ENCODE data around the gene DPYSL3. TPM values are rescaled to one million over a fixed set of nuclear protein-coding genes. Genes with fewer than 3 reads are reported as not detected.

The DPYSL3 gene
- total RNA-seq, 2 donors from 2014 or later: 161 to 255 TPM

GRCh38 chr5:147464211-147464610 is 45.7 kb downstream of the DPYSL3 start:
- Histone ChIP-seq H3K9me3 (no peaks in the 10 kb centered on the region), H3K4me1 (ENCODE audit: control insufficient read depth in 1 of 2, low read depth in 2 of 2) (peaks cover 0 to 27% of the 10 kb centered on the region in 2 donors), H3K36me3 (no peaks in the 10 kb centered on the region), H3K4me3 (no peak overlapping the region), H3K27ac (no peak overlapping the region), H3K27me3 (replicated peaks; ENCODE audit: insufficient read depth) (no peaks in the 10 kb centered on the region)
- peak; percentile 42 for TF ChIP-seq CTCF (IDR thresholded peaks at IDR 0.05)
- ATAC-seq (ENCODE audit: insufficient number of reproducible peaks, low FRiP score, low read depth) (no peak), DNase-seq (ENCODE audit: low spot score) (no peak)

- Histone ChIP-seq H3K27me3 (replicated peaks; ENCODE audit: insufficient read depth) (no peaks in the 10 kb centered on the region), H3K36me3 (no peaks in the 10 kb centered on the region), H3K4me3 (no peak overlapping the region), H3K9me3 (no peaks in the 10 kb centered on the region), H3K27ac (no peak overlapping the region), H3K4me1 (ENCODE audit: control insufficient read depth in 1 of 2, low read depth in 2 of 2) (peaks cover 0 to 24% of the 10 kb centered on the region in 2 donors)
- no peak for ATAC-seq (ENCODE audit: insufficient number of reproducible peaks, low FRiP score, low read depth)
- no peak for TF ChIP-seq CTCF (IDR thresholded peaks at IDR 0.05)
- no peak for DNase-seq (ENCODE audit: low spot score)
Measured at GRCh38 chr5:147461915-147462314, 48.0 kb downstream of the DPYSL3 start.

- Histone ChIP-seq H3K4me1 (ENCODE audit: control insufficient read depth in 1 of 2, low read depth in 2 of 2) (peaks cover 9 to 24% of the 10 kb centered on the region in 2 donors), H3K9me3 (no peaks in the 10 kb centered on the region), H3K4me3 (no peak overlapping the region), H3K36me3 (no peaks in the 10 kb centered on the region), H3K27me3 (replicated peaks; ENCODE audit: insufficient read depth) (no peaks in the 10 kb centered on the region), H3K27ac (peak overlapping the region in 1 of 2 donors; percentile 64)
- ATAC-seq (ENCODE audit: insufficient number of reproducible peaks, low FRiP score, low read depth) (no peak), DNase-seq (ENCODE audit: low spot score) (no peak)
- TF ChIP-seq CTCF (IDR thresholded peaks at IDR 0.05): no peak
Measured at GRCh38 chr5:147460380-147460779, 49.5 kb downstream of the DPYSL3 start.

GRCh38 chr5:147458581-147458980 is 51.3 kb downstream of the DPYSL3 start:
- no peak for DNase-seq (ENCODE audit: low spot score)
- H3K9me3 ChIP-seq: no peaks in the 10 kb centered on the region
- no peaks in the 10 kb centered on the region for H3K36me3 ChIP-seq
- TF ChIP-seq CTCF (IDR thresholded peaks at IDR 0.05): no peak
- H3K27me3 ChIP-seq (replicated peaks; ENCODE audit: insufficient read depth): no peaks in the 10 kb centered on the region
- peak overlapping the region; percentile 2 to 64 for H3K27ac ChIP-seq
- ATAC-seq (ENCODE audit: insufficient number of reproducible peaks, low FRiP score, low read depth): no peak
- H3K4me3 ChIP-seq: no peak overlapping the region
- peaks cover 15 to 35% of the 10 kb centered on the region in 2 donors for H3K4me1 ChIP-seq (ENCODE audit: control insufficient read depth in 1 of 2, low read depth in 2 of 2)

- no peak for TF ChIP-seq CTCF (IDR thresholded peaks at IDR 0.05)
- Histone ChIP-seq H3K27me3 (replicated peaks; ENCODE audit: insufficient read depth) (no peaks in the 10 kb centered on the region), H3K4me3 (peak overlapping the region; percentile 88), H3K4me1 (ENCODE audit: control insufficient read depth in 1 of 2, low read depth in 2 of 2) (peaks cover 15 to 44% of the 10 kb centered on the region in 2 donors), H3K9me3 (no peaks in the 10 kb centered on the region), H3K36me3 (no peaks in the 10 kb centered on the region), H3K27ac (peak overlapping the region; percentile 71 to 98)
- ATAC-seq (ENCODE audit: insufficient number of reproducible peaks, low FRiP score, low read depth): no peak
- DNase-seq (ENCODE audit: low spot score): no peak
Measured at GRCh38 chr5:147455822-147456450, 53.9 kb downstream of the DPYSL3 start.
